ENCODE results near the gene RBMS3. TPM values are rescaled to one million over a fixed set of nuclear protein-coding genes. Genes with fewer than 3 reads are reported as not detected.

RBMS3 gene
- total RNA-seq, 1 donor from 2014 or later: 33.0 TPM

DNA sequence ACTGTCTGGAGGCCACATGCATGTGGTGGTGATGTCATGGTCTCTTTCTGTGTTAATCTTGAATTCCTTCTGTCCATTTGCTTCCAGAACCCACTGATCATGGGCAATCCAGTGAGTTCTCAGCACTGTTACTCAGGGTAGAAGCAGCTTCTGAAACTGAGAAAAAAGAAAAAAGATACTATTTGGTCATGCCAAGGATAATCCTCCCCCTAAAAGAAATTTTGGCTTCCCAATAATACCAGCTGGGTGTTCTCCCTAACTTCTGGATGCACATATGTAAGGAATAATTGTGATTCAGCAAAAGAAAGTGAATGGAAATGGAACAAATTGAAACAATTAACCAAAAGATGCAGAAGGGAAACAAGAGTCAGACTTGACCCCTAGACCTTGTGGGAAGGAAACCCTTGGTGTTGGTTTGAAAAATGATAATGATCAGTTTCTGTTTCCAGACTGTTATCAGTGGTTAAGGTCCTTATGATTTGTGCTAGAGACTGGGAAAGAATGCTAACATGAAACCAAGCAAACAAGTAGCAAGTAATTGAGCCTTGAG, 92.3 kb downstream of the RBMS3 start:
- Histone ChIP-seq H3K36me3 (ENCODE audit: insufficient read depth, low read length) (no peaks in the 10 kb centered on the region), H3K4me1 (ENCODE audit: insufficient read depth, low read length) (no peaks in the 10 kb centered on the region), H3K79me2 (ENCODE audit: insufficient read depth, low read length) (peaks cover 28% of the 10 kb centered on the region), H3K9ac (ENCODE audit: low read length) (no peak overlapping the region), H4K20me1 (ENCODE audit: insufficient read depth, low read length) (peaks cover 46% of the 10 kb centered on the region), H3K9me3 (ENCODE audit: insufficient read depth, low read depth, low read length) (no peaks in the 10 kb centered on the region), H2AFZ (ENCODE audit: low read depth, low read length) (no peak overlapping the region), H3K27ac (ENCODE audit: low read depth, low read length) (no peak overlapping the region), H3K27me3 (ENCODE audit: insufficient read depth, low read length) (no peaks in the 10 kb centered on the region), H3K4me3 (ENCODE audit: insufficient read depth, low read depth, low read length) (no peak overlapping the region), H3K4me2 (ENCODE audit: low read length) (peak overlapping the region; percentile 20)
- TF ChIP-seq CTCF (IDR thresholded peaks at IDR 0.05; ENCODE audit: insufficient read depth, low read depth, low read length) (no peak), EZH2 (IDR thresholded peaks at IDR 0.05; ENCODE audit: insufficient read depth, low read length) (no peak)
- DNase-seq (ENCODE audit: low read depth): peak; percentile 92
- Mint-ChIP-seq H3K27me3 (ENCODE audit: low read depth, unreplicated experiment) (no peaks in the 10 kb centered on the region), H3K4me3 (ENCODE audit: unreplicated experiment) (no peak overlapping the region), H3K27ac (ENCODE audit: unreplicated experiment) (peak overlapping the region; percentile 81), H3K4me1 (ENCODE audit: low read depth, unreplicated experiment) (peaks cover 45% of the 10 kb centered on the region), H3K9me3 (ENCODE audit: unreplicated experiment) (peaks cover 3% of the 10 kb centered on the region), H3K36me3 (ENCODE audit: low read depth, unreplicated experiment) (peaks cover 7% of the 10 kb centered on the region)
- no peak for FAIRE-seq

GRCh38 chr3:29374226-29374625, 93.4 kb downstream of the RBMS3 start:
- Mint-ChIP-seq H3K9me3 (ENCODE audit: unreplicated experiment) (peaks cover 3% of the 10 kb centered on the region), H3K36me3 (ENCODE audit: low read depth, unreplicated experiment) (peaks cover 7% of the 10 kb centered on the region), H3K4me1 (ENCODE audit: low read depth, unreplicated experiment) (peaks cover 45% of the 10 kb centered on the region), H3K27ac (ENCODE audit: unreplicated experiment) (peak overlapping the region; percentile 81), H3K27me3 (ENCODE audit: low read depth, unreplicated experiment) (no peaks in the 10 kb centered on the region), H3K4me3 (ENCODE audit: unreplicated experiment) (no peak overlapping the region)
- Histone ChIP-seq H3K9ac (ENCODE audit: low read length) (no peak overlapping the region), H3K4me1 (ENCODE audit: insufficient read depth, low read length) (no peaks in the 10 kb centered on the region), H3K27me3 (ENCODE audit: insufficient read depth, low read length) (no peaks in the 10 kb centered on the region), H3K4me3 (ENCODE audit: insufficient read depth, low read depth, low read length) (no peak overlapping the region), H3K4me2 (ENCODE audit: low read length) (no peak overlapping the region), H2AFZ (ENCODE audit: low read depth, low read length) (no peak overlapping the region), H3K27ac (ENCODE audit: low read depth, low read length) (no peak overlapping the region), H3K79me2 (ENCODE audit: insufficient read depth, low read length) (peaks cover 23% of the 10 kb centered on the region), H3K9me3 (ENCODE audit: insufficient read depth, low read depth, low read length) (no peaks in the 10 kb centered on the region), H3K36me3 (ENCODE audit: insufficient read depth, low read length) (no peaks in the 10 kb centered on the region), H4K20me1 (ENCODE audit: insufficient read depth, low read length) (peaks cover 45% of the 10 kb centered on the region)
- FAIRE-seq (peak; percentile 62), DNase-seq (ENCODE audit: low read depth) (no peak)
- TF ChIP-seq EZH2 (IDR thresholded peaks at IDR 0.05; ENCODE audit: insufficient read depth, low read length): no peak
- TF ChIP-seq CTCF (IDR thresholded peaks at IDR 0.05; ENCODE audit: insufficient read depth, low read depth, low read length): no peak

- DNase-seq (ENCODE audit: low read depth) (no peak), FAIRE-seq (no peak)
- Histone ChIP-seq H4K20me1 (ENCODE audit: insufficient read depth, low read length) (peaks cover 20% of the 10 kb centered on the region), H3K9ac (ENCODE audit: low read length) (no peak overlapping the region), H3K9me3 (ENCODE audit: insufficient read depth, low read depth, low read length) (no peaks in the 10 kb centered on the region), H3K79me2 (ENCODE audit: insufficient read depth, low read length) (peaks cover 17% of the 10 kb centered on the region), H3K4me2 (ENCODE audit: low read length) (no peak overlapping the region), H3K36me3 (ENCODE audit: insufficient read depth, low read length) (no peaks in the 10 kb centered on the region), H3K27ac (ENCODE audit: low read depth, low read length) (no peak overlapping the region), H2AFZ (ENCODE audit: low read depth, low read length) (no peak overlapping the region), H3K27me3 (ENCODE audit: insufficient read depth, low read length) (no peaks in the 10 kb centered on the region), H3K4me3 (ENCODE audit: insufficient read depth, low read depth, low read length) (no peak overlapping the region), H3K4me1 (ENCODE audit: insufficient read depth, low read length) (no peaks in the 10 kb centered on the region)
- TF ChIP-seq CTCF (IDR thresholded peaks at IDR 0.05; ENCODE audit: insufficient read depth, low read depth, low read length) (no peak), EZH2 (IDR thresholded peaks at IDR 0.05; ENCODE audit: insufficient read depth, low read length) (no peak)
- H3K36me3 Mint-ChIP-seq (ENCODE audit: low read depth, unreplicated experiment): peaks cover 12% of the 10 kb centered on the region
- H3K27ac Mint-ChIP-seq (ENCODE audit: unreplicated experiment): no peak overlapping the region
- peaks cover 3% of the 10 kb centered on the region for H3K9me3 Mint-ChIP-seq (ENCODE audit: unreplicated experiment)
- peak overlapping the region; percentile 27 for H3K4me3 Mint-ChIP-seq (ENCODE audit: unreplicated experiment)
- H3K4me1 Mint-ChIP-seq (ENCODE audit: low read depth, unreplicated experiment): peaks cover 29% of the 10 kb centered on the region
- H3K27me3 Mint-ChIP-seq (ENCODE audit: low read depth, unreplicated experiment): no peaks in the 10 kb centered on the region
Observed at GRCh38 chr3:29379097-29379496, 98.2 kb downstream of the RBMS3 start.
